ENCODE measurements around the gene FOXC2. TPM values are rescaled to one million over a fixed set of nuclear protein-coding genes. Genes with fewer than 3 reads are reported as not detected.

The FOXC2 gene
- total RNA-seq, 4 donors from 2014 or later = 0.38 TPM; not detected in 3

DNA sequence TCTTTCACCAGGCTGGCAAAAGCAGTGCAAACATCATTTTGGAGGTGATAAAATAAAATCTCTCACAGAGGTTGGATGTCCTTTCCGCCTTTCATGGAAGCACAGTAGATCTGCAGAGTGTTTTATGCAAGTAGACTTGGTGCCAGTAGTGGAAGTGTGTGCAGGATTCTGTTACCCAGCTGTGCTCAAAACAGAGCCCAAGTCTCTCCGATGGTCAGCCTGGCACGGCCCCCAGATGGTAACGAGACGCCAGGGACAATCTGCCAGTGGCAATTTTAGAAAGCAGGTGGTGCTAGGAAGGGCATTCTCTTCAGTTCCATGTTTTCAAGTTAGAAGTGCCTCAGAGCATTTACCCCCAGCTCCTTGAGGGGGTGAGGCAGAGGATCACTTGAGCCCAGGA is 10.1 kb upstream of the FOXC2 start:
- TF ChIP-seq, protein P1, sequence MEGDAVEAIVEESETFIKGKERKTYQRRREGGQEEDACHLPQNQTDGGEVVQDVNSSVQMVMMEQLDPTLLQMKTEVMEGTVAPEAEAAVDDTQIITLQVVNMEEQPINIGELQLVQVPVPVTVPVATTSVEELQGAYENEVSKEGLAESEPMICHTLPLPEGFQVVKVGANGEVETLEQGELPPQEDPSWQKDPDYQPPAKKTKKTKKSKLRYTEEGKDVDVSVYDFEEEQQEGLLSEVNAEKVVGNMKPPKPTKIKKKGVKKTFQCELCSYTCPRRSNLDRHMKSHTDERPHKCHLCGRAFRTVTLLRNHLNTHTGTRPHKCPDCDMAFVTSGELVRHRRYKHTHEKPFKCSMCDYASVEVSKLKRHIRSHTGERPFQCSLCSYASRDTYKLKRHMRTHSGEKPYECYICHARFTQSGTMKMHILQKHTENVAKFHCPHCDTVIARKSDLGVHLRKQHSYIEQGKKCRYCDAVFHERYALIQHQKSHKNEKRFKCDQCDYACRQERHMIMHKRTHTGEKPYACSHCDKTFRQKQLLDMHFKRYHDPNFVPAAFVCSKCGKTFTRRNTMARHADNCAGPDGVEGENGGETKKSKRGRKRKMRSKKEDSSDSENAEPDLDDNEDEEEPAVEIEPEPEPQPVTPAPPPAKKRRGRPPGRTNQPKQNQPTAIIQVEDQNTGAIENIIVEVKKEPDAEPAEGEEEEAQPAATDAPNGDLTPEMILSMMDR (IDR thresholded peaks at IDR 0.05; ENCODE audit: low read depth) = no peak

- TF ChIP-seq, protein P1 (IDR thresholded peaks at IDR 0.05; ENCODE audit: low read depth) = no peak
These were observed 9.0 kb upstream of the FOXC2 start for GRCh38 chr16:86557587-86557986.

DNA sequence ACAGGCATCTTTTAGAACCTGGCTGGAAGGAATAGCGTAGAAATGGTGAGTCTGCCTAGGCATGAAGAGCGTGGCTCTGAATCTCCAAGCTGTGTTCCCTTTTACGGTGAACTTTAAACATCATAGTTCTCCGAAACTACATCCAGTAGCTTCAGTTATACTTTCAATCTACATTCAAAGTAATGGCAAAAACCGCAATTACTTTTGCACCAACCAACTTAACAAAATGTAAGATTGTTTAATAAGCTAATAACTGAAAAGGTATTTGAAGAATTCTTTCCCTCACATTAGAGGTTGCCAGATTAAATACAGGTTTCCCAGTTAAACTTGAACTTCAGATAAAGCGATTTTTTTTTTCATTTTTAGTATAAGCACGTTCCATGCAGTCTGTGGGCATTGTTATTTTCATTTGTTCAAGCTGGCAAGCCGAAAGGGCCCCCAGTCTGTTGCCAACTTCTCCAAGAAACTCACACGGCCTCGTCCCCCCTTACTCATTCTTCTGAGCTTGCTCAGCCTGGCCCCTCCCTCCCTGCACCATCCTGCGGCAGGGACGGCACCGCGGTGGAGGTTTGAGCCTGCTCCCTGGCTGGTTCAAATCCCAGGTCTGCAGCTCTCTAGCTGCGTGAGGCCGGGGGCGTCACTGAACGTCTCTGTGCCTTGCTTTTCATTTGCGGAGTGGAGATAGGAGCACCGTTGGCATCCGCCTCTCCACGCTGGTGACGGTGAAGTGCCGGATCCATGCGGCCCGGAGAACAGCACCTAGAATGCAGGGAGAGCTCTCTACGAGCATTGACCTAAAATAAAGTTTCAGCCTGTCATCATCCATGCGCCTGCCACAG is 8.1 kb upstream of the FOXC2 start:
- TF ChIP-seq, protein P1 (IDR thresholded peaks at IDR 0.05; ENCODE audit: low read depth) = no peak

GRCh38 chr16:86559802-86560305 is 6.8 kb upstream of the FOXC2 start:
- TF ChIP-seq, protein P1 (IDR thresholded peaks at IDR 0.05; ENCODE audit: low read depth) = no peak

DNA sequence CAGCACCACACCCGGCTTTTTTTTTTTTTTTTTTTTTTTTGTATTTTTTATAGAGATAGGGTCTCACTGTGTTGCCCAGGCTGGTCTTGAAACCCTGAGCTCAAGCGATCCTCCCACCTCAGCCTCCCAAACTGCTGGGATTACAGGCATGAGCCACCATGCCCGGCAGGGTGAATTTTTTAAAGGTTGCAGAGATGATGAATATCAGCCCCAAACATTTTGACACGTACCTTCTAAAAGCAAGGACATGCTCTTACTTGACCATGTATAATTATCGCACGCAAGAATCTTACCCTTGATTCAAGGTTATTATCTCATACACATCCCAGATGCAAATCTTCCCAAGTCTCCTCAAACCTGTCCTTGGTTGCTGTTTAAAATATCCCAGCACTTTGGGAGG is 4.3 kb upstream of the FOXC2 start:
- TF ChIP-seq, protein P1 (IDR thresholded peaks at IDR 0.05; ENCODE audit: low read depth) = no peak

DNA sequence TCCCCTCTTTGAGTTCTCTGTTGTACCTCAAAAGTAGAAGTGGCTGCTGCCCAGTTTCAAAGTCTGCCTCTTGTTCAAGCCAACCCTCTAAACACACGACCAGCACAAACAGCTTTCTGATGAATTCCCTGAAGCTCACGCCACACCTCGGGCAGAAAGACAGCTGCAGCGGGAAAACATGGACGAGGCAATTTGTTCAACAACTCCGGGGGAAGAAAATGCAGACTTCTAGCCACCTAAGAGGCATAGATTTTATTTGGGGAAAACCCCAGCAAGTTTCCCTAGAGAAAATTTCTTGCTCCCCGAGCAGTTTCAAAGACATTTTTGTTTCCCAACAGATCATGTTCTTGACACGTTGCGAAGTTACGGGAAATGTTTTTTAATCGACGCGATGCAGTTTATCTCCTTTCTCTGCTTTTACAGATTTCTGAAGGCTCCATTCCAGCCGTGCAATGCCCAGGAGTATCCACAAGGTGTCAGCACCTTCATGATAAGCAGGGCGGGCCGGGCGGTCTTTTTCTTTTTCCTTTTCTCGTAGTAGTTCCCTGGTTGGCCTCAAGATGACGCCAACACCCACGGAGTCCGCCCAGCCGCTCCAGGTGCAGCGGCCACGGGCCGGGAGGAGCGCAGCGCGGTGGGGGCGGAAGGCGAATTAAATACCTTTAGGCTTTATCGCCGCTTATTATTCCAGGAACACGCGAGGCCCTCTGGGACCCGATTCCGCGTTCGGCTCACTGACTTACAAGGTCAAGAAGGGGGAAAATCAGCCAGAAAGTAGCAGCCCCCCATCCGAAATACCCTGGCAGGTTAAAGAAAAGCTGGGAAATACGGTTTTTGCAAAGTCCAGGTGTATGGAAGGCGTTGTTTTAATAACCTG is 2.9 kb upstream of the FOXC2 start:
- TF ChIP-seq, protein P1 (IDR thresholded peaks at IDR 0.05; ENCODE audit: low read depth) = no peak

DNA sequence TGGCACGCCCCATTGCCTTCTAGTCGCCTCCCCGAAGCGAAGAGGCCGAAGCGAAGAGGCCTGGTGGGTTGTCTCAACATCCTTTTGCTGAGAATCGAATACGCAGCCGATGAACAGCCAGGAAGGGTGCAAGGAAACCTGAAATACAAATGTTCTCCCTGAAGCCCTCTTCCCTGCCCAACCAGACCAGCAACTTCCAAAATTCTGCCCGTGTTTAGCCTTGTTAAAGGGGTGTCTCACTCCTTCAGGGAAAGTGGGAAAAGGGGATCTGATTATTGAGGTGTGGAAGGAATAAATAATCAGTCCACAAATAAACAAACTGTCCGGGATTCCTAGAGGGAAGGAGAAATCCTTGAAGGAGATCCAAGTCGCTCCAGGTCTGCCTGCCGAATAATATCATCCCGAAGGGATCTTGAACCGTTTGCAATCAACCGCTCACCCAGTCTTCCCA is 1.4 kb upstream of the FOXC2 start:
- TF ChIP-seq, protein P1 (IDR thresholded peaks at IDR 0.05; ENCODE audit: low read depth) = no peak

Measured in subcutaneous adipose tissue (tissue), 4 donors.